ENCODE data around the gene SLMAP. TPM values are rescaled to one million over a fixed set of nuclear protein-coding genes. Genes with fewer than 3 reads are reported as not detected.

SLMAP gene
- total RNA-seq, 2 donors from 2014 or later: 76.3 to 131 TPM

GRCh38 chr3:57717205-57717868, 38.8 kb upstream of the SLMAP start:
- no peak overlapping the region for H3K4me3 ChIP-seq
- no peaks in the 10 kb centered on the region for H3K9me3 ChIP-seq
- no peaks in the 10 kb centered on the region for H3K27me3 ChIP-seq (replicated peaks; ENCODE audit: insufficient read depth)
- H3K36me3 ChIP-seq: no peaks in the 10 kb centered on the region
- TF ChIP-seq POLR2A (IDR thresholded peaks at IDR 0.05): no peak
- TF ChIP-seq POLR2AphosphoS5 (IDR thresholded peaks at IDR 0.05): no peak
- TF ChIP-seq CTCF (IDR thresholded peaks at IDR 0.05): no peak
- 86% methylated on average over 6 of the region's 6 CpGs for WGBS
- intact Hi-C loops (cut with DNase I): no loop called here
- H3K27ac ChIP-seq: no peak overlapping the region
- no peaks in the 10 kb centered on the region for H3K4me1 ChIP-seq (replicated peaks)
- no peak for DNase-seq (ENCODE audit: low spot score)

GRCh38 chr3:57718118-57718517, 38.0 kb upstream of the SLMAP start:
- TF ChIP-seq POLR2A (IDR thresholded peaks at IDR 0.05) (no peak), POLR2AphosphoS5 (IDR thresholded peaks at IDR 0.05) (no peak), CTCF (IDR thresholded peaks at IDR 0.05) (no peak)
- WGBS: 84% methylated on average over 1 of the region's 1 CpG
- Histone ChIP-seq H3K27ac (no peak overlapping the region), H3K9me3 (no peaks in the 10 kb centered on the region), H3K4me3 (no peak overlapping the region), H3K36me3 (no peaks in the 10 kb centered on the region), H3K27me3 (replicated peaks; ENCODE audit: insufficient read depth) (no peaks in the 10 kb centered on the region), H3K4me1 (replicated peaks) (no peaks in the 10 kb centered on the region)
- intact Hi-C loops (cut with DNase I): no loop called here
- DNase-seq (ENCODE audit: low spot score): no peak

GRCh38 chr3:57726397-57726796, 29.7 kb upstream of the SLMAP start:
- Histone ChIP-seq H3K27me3 (replicated peaks; ENCODE audit: insufficient read depth) (no peaks in the 10 kb centered on the region), H3K4me1 (replicated peaks) (no peaks in the 10 kb centered on the region), H3K27ac (no peak overlapping the region), H3K36me3 (no peaks in the 10 kb centered on the region), H3K9me3 (no peaks in the 10 kb centered on the region), H3K4me3 (no peak overlapping the region)
- intact Hi-C loops (cut with DNase I): no loop called here
- TF ChIP-seq CTCF (IDR thresholded peaks at IDR 0.05) (no peak), POLR2AphosphoS5 (IDR thresholded peaks at IDR 0.05) (no peak), POLR2A (IDR thresholded peaks at IDR 0.05) (no peak)
- no peak for DNase-seq (ENCODE audit: low spot score)

- H3K27me3 ChIP-seq (replicated peaks; ENCODE audit: insufficient read depth): no peaks in the 10 kb centered on the region
- H3K4me1 ChIP-seq (replicated peaks): no peaks in the 10 kb centered on the region
- WGBS: 94% methylated on average over 5 of the region's 5 CpGs
- no peaks in the 10 kb centered on the region for H3K36me3 ChIP-seq
- DNase-seq (ENCODE audit: low spot score): no peak
- H3K4me3 ChIP-seq: no peak overlapping the region
- no peak for TF ChIP-seq POLR2A (IDR thresholded peaks at IDR 0.05)
- TF ChIP-seq CTCF (IDR thresholded peaks at IDR 0.05): no peak
- no peak for TF ChIP-seq POLR2AphosphoS5 (IDR thresholded peaks at IDR 0.05)
- H3K9me3 ChIP-seq: no peaks in the 10 kb centered on the region
- intact Hi-C loops (cut with DNase I): no loop called here
- no peak overlapping the region for H3K27ac ChIP-seq
Observed at GRCh38 chr3:57727106-57727505, 29.0 kb upstream of the SLMAP start.

- 82% methylated on average over 11 of the region's 11 CpGs for WGBS
- DNase-seq (ENCODE audit: low spot score): no peak
- Histone ChIP-seq H3K4me1 (replicated peaks) (no peaks in the 10 kb centered on the region), H3K9me3 (no peaks in the 10 kb centered on the region), H3K27ac (no peak overlapping the region), H3K27me3 (replicated peaks; ENCODE audit: insufficient read depth) (no peaks in the 10 kb centered on the region), H3K36me3 (no peaks in the 10 kb centered on the region), H3K4me3 (no peak overlapping the region)
- TF ChIP-seq POLR2A (IDR thresholded peaks at IDR 0.05) (no peak), CTCF (IDR thresholded peaks at IDR 0.05) (no peak), POLR2AphosphoS5 (IDR thresholded peaks at IDR 0.05) (no peak)
- intact Hi-C loops (cut with DNase I): no loop called here
Observed at GRCh38 chr3:57729334-57730045, 26.6 kb upstream of the SLMAP start.

Measured in prostate gland (tissue), 2 donors.